Neural progenitor cell (in vitro differentiated cells): Measurements from ENCODE around the gene OR2B6.

ENCODE experiments used
- CTCF ChIP-seq: fragments of 200-600 bp; sonication (generic); IDR thresholded peaks from 2 replicates; pipeline ENCODE4 v1.5.1; 2017; ENCODE audit warnings: antibody characterized with exemption, mild to moderate bottlenecking
- EZH2 ChIP-seq: fragments of 200-600 bp; sonication (generic); IDR thresholded peaks from 2 replicates; pipeline ENCODE4 v1.6.1; 2017; ENCODE audit warnings: antibody characterized with exemption, mild to moderate bottlenecking, moderate library complexity
- EZH2phosphoT487 ChIP-seq: fragments of 200-600 bp; sonication (generic); IDR thresholded peaks from 2 replicates; pipeline ENCODE4 v1.6.1; 2017; ENCODE audit warnings: antibody characterized with exemption

- TF ChIP-seq CTCF (no peak), EZH2phosphoT487 (no peak), EZH2 (no peak)
These were observed 5.5 kb downstream of the OR2B6 start for GRCh38 chr6:27962506-27962905.
